Keratinocyte (primary cell): ENCODE results near the gene TJP2.

Source experiments
- CTCF ChIP-seq, 3 experiments: IDR thresholded peaks in 1 of 3; conservative IDR thresholded peaks in 1 of 3; optimal IDR thresholded peaks in 1 of 3; 2 replicates in 2 of 3; 3 replicates in 1 of 3; pipeline versions ENCODE3 to v1.5.1; 2011; ENCODE audit warnings: low read length in 3 of 3, mild to moderate bottlenecking in 3 of 3, moderate library complexity in 2 of 3, control low read depth in 1 of 3, inconsistent platforms in 1 of 3; ENCODE audit not compliant: insufficient read depth in 2 of 3; ENCODE audit errors: extremely low read depth in 1 of 3
- EZH2 ChIP-seq: IDR thresholded peaks from one replicate; pipeline ENCODE4 v1.6.1; 2012; ENCODE audit warnings: inconsistent platforms, mild to moderate bottlenecking, low read length, moderate library complexity

- TF ChIP-seq CTCF (optimal IDR thresholded peaks at IDR 0.05 in 1 of 3, IDR thresholded peaks at IDR 0.05 in 1 of 3, conservative IDR thresholded peaks at IDR 0.05 in 1 of 3; ENCODE audit: extremely low read depth in 1 of 3, insufficient read depth in 2 of 3, low read length in 3 of 3): no peak
- TF ChIP-seq EZH2: no peak
Measured at GRCh38 chr9:69317894-69318293, 143.8 kb downstream of the TJP2 start.
